Frontal cortex (tissue), 4 donors: ENCODE measurements around the gene SPACA4. TPM values are rescaled to one million over a fixed set of nuclear protein-coding genes. Genes with fewer than 3 reads are reported as not detected.
"Not testable (repeated sequence)": the region's sequence is repeated elsewhere in the genome, so short reads cannot be mapped to it uniquely, and the experiment has no call there.

Experiments used
- DNase-seq, 2 donors: peaks; one replicate each; pipeline ENCODE4 v3.0.0; 2012; ENCODE audit warnings: low spot score in 2 of 2
- FAIRE-seq: peaks from 2 replicates; lab custom pipeline; 2012; peaks lifted over from hg19 to GRCh38; lab: Jason Lieb, UNC
- total RNA-seq: library from RNA; depleted of rRNA; stranded (reverse); fragments of >200 nt; gene quantifications from one replicate; pipeline ENCODE4 v1.2.3, GENCODE V29; 2014
- donor health status: control.
- donor health status: control.
- donor health status: control.

The SPACA4 gene
- total RNA-seq, 1 donor from 2014 or later, result not detected

- not testable (repeated sequence) for DNase-seq, FAIRE-seq
These were observed 25.7 kb downstream of the SPACA4 start for GRCh38 chr19:48632286-48632685.

GRCh38 chr19:48632692-48633147 is 26.2 kb downstream of the SPACA4 start:
- no peak for FAIRE-seq

GRCh38 chr19:48633148-48634035 is 26.9 kb downstream of the SPACA4 start:
- FAIRE-seq, result no peak

More at GRCh38 chr19:48632692-48633147, 26.2 kb downstream of the SPACA4 start:
- no peak for DNase-seq

GRCh38 chr19:48634036-48634342 is 27.4 kb downstream of the SPACA4 start:
- no peak for FAIRE-seq
- DNase-seq, result no peak

More at GRCh38 chr19:48633148-48634035, 26.9 kb downstream of the SPACA4 start:
- DNase-seq, result no peak

GRCh38 chr19:48634424-48635262 is 28.1 kb downstream of the SPACA4 start:
- FAIRE-seq (no peak), DNase-seq (peak; percentile 85)

- no peak for FAIRE-seq
These were observed 28.9 kb downstream of the SPACA4 start for GRCh38 chr19:48635263-48635965.

GRCh38 chr19:48635966-48636858 is 29.7 kb downstream of the SPACA4 start:
- DNase-seq (peak in 1 of 2 donors; percentile 54), FAIRE-seq (no peak)

More at GRCh38 chr19:48635263-48635965, 28.9 kb downstream of the SPACA4 start:
- DNase-seq, result peak; percentile 80

GRCh38 chr19:48636859-48637448 is 30.4 kb downstream of the SPACA4 start, which contains the start of gene DBP:
Gene DBP, minus strand, starts transcription at chr19:48637379. Its CDS starts 385 bp downstream, at chr19:48636994.
- peak in 1 of 2 donors; percentile 67 for DNase-seq
- no peak for FAIRE-seq

- no peak for FAIRE-seq
- peak; percentile 93 to 96 for DNase-seq
These were observed 31.0 kb downstream of the SPACA4 start for GRCh38 chr19:48637449-48637947.

- no peak for FAIRE-seq
- peak; percentile 82 for DNase-seq
These were observed 31.6 kb downstream of the SPACA4 start for GRCh38 chr19:48637948-48638830.

- peak in 1 of 2 donors; percentile 66 for DNase-seq
- FAIRE-seq, result no peak
These were observed 32.4 kb downstream of the SPACA4 start for GRCh38 chr19:48638831-48639381.

GRCh38 chr19:48639483-48640375 is 33.2 kb downstream of the SPACA4 start:
- FAIRE-seq, result no peak
- no peak for DNase-seq

- DNase-seq, result no peak
- FAIRE-seq, result no peak
These were observed 35.3 kb downstream of the SPACA4 start for GRCh38 chr19:48641850-48642249.

GRCh38 chr19:48642862-48643261 is 36.3 kb downstream of the SPACA4 start:
- DNase-seq (no peak), FAIRE-seq (no peak)

- DNase-seq, result no peak
- no peak for FAIRE-seq
These were observed 37.8 kb downstream of the SPACA4 start for GRCh38 chr19:48644355-48644754.
